Measurements from ENCODE around the gene NAPSA.
"Not testable (repeated sequence)": the region's sequence is repeated elsewhere in the genome, so short reads cannot be mapped to it uniquely, and the experiment has no call there.

DNA sequence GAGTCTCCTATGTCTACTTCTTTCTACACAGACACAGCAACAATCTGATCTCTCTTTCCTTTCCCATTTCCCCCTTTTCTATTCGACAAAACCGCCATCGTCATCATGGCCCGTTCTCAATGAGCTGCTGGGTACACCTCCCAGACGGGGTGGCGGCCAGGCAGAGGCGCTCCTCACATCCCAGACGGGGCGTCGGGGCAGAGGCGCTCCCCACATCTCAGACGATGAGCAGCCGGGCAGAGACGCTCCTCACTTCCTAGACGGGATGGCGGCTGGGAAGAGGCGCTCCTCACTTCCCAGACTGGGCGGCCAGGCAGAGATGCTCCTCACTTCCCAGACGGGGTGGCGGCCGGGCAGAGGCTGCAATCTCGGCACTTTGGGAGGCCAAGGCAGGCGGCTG, 25.5 kb upstream of the NAPSA start:
- TF ChIP-seq EP300, POLR2A (IDR thresholded peaks at IDR 0.05): not testable (repeated sequence)
